HTERT RPE-1 (cell line): ENCODE measurements around the gene RPUSD1.
"Not testable (repeated sequence)": the region's sequence is repeated elsewhere in the genome, so short reads cannot be mapped to it uniquely, and the experiment has no call there.

Experiments used
- in situ Hi-C: fragments of 300-500 bp; cut with MboI; formaldehyde crosslinking; loops from 4 replicates; pipeline ENCODE4 v1.14.3; 2020; ENCODE audit warnings: low sequenced_read_pairs

Gene RPUSD1

GRCh38 chr16:787978-788398, at the start of gene RPUSD1:
RPUSD1 (minus strand) TSS chr16:788381; CDS start chr16:787737, 644 bp downstream.
- in situ Hi-C loops: no loop called here

- in situ Hi-C loops: not testable (repeated sequence)
Measured at GRCh38 chr16:836822-837221, 48.6 kb upstream of the RPUSD1 start.

DNA sequence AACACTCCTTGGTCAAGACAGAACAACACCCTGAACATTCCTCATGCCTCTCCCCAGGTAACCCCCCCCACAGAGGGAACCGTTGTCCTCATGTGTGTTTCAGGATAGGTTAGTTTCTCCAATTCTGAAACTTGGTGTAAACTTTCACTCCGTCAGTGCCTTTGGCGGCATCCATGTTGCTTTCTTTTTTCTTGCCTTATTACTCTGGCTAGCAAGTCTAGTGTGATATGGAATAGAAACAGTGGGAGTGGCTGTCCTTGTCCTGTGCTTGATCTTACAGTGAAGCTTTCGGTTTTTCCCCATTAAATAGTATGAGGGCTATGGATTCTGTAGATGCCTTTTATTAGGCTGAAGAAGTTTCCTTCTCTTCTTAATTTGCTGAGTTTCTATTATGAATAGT, 48.0 kb upstream of the RPUSD1 start:
- in situ Hi-C loops: no loop called here

DNA sequence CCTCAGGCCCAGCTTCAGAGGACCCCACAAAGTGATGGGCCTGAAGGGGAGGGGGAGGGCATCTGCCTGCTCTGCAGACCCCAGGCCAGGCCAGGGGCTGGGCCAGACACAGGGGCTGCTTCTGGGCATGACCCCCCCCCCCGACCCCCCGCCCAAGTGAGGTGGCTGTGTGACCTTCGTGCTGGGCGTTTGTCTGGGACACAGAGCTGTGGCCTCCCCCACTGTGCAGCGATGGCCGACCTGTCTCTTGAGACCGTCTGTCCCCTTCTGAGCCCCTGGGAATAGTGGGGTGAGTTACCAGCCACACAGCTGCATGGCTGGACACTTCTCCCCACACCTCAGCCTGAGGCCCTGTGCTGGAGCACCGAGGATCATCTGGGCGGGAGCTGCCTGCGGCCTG, 47.2 kb upstream of the RPUSD1 start:
- in situ Hi-C loops: no loop called here

GRCh38 chr16:833411-833810, 45.2 kb upstream of the RPUSD1 start:
- in situ Hi-C loops: no loop called here

GRCh38 chr16:832652-833336, 44.6 kb upstream of the RPUSD1 start:
- in situ Hi-C loops: no loop called here

GRCh38 chr16:831571-832413, 43.6 kb upstream of the RPUSD1 start:
- in situ Hi-C loops: no loop called here

GRCh38 chr16:830871-831570, 42.8 kb upstream of the RPUSD1 start:
- in situ Hi-C loops: no loop called here

DNA sequence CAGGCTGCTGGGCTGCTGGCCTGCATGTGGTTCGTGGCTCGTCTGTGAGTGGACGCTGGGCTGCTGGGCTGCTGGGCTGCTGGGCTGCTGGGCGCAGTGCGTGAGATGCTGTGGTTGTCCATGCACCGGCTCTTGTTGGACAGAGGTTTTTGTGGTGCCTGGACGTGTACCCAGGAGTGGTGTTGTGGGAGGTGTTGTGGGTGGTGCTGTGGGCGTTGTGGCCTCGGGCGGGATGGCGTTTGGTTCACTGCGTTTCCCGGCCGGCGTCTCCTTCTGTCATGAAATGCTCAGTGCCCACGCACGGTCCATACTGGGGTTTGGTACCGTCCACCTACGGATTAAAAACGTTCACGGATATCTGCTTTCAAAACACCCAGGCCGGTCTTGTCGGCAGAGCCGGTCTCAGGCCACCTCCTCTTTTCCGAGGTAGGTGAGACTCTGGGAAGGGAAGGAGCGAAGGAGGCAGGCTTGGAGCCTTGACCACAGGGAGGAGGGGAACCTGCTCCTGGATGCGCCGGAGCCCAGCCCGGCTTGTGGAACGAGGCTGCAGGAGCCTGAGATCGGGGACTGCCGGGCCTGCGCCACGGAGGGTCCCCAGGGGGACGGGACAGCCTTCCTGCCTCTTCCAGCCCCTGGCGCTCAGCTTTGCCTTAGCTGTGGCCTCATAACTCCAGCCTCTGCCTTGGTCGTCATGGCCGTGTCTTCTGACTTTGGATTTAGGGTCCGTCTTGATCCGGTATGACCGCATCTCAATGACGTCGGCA, 42.1 kb upstream of the RPUSD1 start:
- in situ Hi-C loops: no loop called here

DNA sequence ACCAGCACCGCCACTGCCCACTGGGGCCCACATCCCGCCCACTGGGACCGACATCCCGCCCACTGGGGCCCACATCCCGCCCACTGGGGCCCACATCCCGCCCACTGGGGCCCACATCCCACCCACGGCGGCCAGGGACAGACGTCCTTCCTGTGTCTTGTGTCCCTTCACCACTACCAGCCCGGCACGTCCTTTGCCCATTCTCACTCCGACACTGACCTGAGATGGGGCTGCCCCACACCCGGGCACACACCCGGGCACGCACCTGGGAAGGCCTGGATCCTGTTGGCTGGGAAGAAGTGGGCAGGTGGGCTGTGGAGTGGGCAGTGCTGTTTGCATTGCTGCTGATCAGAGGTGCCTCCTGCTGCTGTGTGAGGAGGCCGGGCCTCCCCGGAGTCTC, 40.7 kb upstream of the RPUSD1 start:
- in situ Hi-C loops: no loop called here

GRCh38 chr16:827513-827912, 39.3 kb upstream of the RPUSD1 start:
- in situ Hi-C loops: no loop called here

GRCh38 chr16:825341-826061, 37.3 kb upstream of the RPUSD1 start:
- in situ Hi-C loops: no loop called here

- in situ Hi-C loops: no loop called here
Measured at GRCh38 chr16:824601-825000, 36.4 kb upstream of the RPUSD1 start.

- in situ Hi-C loops: no loop called here
Measured at GRCh38 chr16:824194-824593, 36.0 kb upstream of the RPUSD1 start.

GRCh38 chr16:822909-823297, 34.7 kb upstream of the RPUSD1 start:
- in situ Hi-C loops: no loop called here

- in situ Hi-C loops: no loop called here
Measured at GRCh38 chr16:822174-822908, 34.2 kb upstream of the RPUSD1 start.

- in situ Hi-C loops: no loop called here
Measured at GRCh38 chr16:821751-822150, 33.6 kb upstream of the RPUSD1 start.

- in situ Hi-C loops: no loop called here
Measured at GRCh38 chr16:820748-821147, 32.6 kb upstream of the RPUSD1 start.

GRCh38 chr16:820044-820408, 31.8 kb upstream of the RPUSD1 start:
- in situ Hi-C loops: not testable (repeated sequence)
